Hypothalamus (tissue), 51 donors: ENCODE results near the gene IL1RL1.

Source experiments
- DNase-seq, 51 donors: peaks; one replicate each; lab custom pipeline; 2025; lab: John Stamatoyannopoulos, UW

Gene IL1RL1

GRCh38 chr2:102366406-102367112 is 55.2 kb downstream of the IL1RL1 start:
- no peak for DNase-seq

GRCh38 chr2:102367331-102367971 is 56.1 kb downstream of the IL1RL1 start:
- DNase-seq: no peak

GRCh38 chr2:102368461-102369109 is 57.2 kb downstream of the IL1RL1 start:
- DNase-seq: no peak

- no peak for DNase-seq
Measured at GRCh38 chr2:102369866-102370265, 58.5 kb downstream of the IL1RL1 start.

GRCh38 chr2:102376052-102376591 is 64.8 kb downstream of the IL1RL1 start:
- no peak for DNase-seq

GRCh38 chr2:102383722-102384121 is 72.4 kb downstream of the IL1RL1 start:
- DNase-seq: no peak

GRCh38 chr2:102385522-102385921 is 74.2 kb downstream of the IL1RL1 start:
- no peak for DNase-seq

- DNase-seq: no peak
Measured at GRCh38 chr2:102386004-102386403, 74.6 kb downstream of the IL1RL1 start.

- DNase-seq: no peak
Measured at GRCh38 chr2:102386867-102387541, 75.6 kb downstream of the IL1RL1 start.

GRCh38 chr2:102387763-102388546 is 76.6 kb downstream of the IL1RL1 start:
- DNase-seq: no peak

GRCh38 chr2:102391565-102391964 is 80.2 kb downstream of the IL1RL1 start:
- no peak for DNase-seq

- DNase-seq: no peak
Measured at GRCh38 chr2:102392096-102392495, 80.7 kb downstream of the IL1RL1 start.

- DNase-seq: no peak
Measured at GRCh38 chr2:102392942-102393341, 81.6 kb downstream of the IL1RL1 start.

GRCh38 chr2:102396012-102396411 is 84.6 kb downstream of the IL1RL1 start:
- DNase-seq: no peak

GRCh38 chr2:102397209-102397608 is 85.8 kb downstream of the IL1RL1 start:
- DNase-seq: no peak

- DNase-seq: no peak
Measured at GRCh38 chr2:102399499-102400141, 88.3 kb downstream of the IL1RL1 start.

GRCh38 chr2:102401456-102401855 is 90.1 kb downstream of the IL1RL1 start:
- no peak for DNase-seq
